Raji (cell line): ENCODE results near the gene GPR143.

ENCODE experiments used
- POLR2A ChIP-seq: IDR thresholded peaks from 2 replicates; pipeline ENCODE4 v1.6.1; 2011; ENCODE audit warnings: low read depth, low read length, control low read depth; ENCODE audit not compliant: insufficient read depth

Gene GPR143

DNA sequence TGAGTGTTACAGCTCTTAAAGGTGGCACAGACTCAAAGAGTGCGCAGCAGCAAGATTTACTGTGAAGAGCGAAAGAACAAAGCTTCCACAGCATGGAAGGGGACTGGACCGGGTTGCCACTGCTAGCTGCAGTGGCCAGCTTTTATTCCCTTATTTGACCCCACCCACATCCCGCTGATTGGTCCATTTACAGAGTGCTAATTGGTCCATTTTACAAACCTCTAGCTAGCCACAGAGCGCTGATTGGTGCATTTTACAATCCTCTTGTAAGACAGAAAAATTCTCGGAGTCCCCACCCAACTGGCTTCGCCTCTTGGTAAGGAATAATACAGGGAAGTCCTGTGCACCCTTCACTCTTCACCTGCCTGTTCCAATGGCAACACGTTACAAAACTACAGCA is 18.7 kb upstream of the GPR143 start:
- TF ChIP-seq POLR2A, result no peak

DNA sequence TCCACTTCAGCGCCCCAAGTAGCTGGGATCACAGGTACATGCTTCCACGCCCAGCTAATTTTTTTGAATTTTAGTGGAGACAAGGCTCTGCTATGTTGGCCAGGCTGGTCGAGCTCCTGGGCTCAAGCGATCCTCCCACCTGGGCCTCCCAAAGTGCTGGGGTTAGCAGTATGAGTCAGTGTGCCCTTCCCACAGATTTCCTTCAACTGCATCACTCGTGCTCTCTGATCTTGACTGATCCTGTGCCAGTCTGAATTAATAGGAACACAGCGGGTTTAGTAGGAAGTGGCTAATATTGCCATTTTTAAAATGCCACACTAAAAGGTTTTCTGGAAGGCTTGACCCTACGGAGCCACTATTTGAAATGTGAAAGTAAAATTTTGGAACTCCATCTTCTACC is 16.3 kb upstream of the GPR143 start:
- TF ChIP-seq POLR2A, result no peak

DNA sequence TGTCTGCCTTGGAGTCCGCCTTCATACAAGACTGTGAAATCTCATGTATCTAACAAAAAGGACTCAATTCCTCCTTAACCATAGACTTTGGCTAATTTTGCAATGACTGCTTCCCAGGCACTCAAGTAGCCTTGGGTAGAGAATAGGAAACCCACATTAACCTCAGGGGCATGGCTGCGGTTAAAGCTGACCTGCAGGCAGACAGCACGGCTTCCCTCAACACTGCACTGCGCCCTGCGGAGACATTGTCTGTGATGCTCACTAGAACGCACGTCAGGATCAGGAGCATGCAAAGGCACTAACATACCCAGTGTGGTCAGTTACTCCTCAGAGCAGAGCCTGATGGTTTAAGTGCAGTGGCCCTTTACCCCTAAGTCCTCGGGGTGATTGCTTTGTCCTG is 10.3 kb upstream of the GPR143 start:
- no peak for TF ChIP-seq POLR2A

DNA sequence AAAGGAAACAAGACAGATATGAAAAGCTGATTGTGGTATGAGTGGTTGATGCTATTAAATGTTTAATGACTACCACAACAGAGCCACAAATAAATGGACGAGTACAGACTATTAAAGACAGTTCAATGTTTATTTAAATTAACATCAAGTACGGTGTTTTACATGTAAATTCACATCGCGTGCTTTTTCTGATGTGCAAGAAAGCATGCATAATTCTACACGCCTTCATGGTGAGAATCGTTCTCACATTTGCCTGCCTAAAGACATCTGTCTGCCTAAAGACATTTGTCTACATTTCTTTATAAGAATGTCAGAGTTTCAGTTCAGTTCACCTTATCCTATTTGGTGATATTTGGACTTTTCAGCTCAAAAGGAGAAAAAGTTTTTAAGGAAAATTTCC is 7.3 kb upstream of the GPR143 start:
- TF ChIP-seq POLR2A, result no peak

DNA sequence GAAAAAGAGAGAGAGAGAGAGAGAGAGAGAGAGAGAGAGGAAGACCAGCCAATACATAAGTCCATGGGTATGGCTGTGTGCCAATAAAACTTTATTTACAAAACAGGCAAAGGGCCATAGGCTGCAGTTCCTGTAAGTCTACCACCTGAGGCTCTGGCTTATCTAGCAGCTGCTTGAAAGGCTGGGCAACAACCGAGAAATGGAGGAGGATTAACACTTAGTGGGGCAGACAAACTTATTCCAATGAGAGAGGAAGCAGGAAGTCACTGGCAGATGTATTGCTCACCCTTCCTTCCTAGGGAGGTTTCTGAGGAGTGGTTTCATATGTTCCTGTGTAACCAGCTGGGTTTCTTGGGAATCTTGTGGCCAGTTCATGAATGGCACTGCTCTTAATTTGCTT is 4.7 kb upstream of the GPR143 start:
- no peak for TF ChIP-seq POLR2A

DNA sequence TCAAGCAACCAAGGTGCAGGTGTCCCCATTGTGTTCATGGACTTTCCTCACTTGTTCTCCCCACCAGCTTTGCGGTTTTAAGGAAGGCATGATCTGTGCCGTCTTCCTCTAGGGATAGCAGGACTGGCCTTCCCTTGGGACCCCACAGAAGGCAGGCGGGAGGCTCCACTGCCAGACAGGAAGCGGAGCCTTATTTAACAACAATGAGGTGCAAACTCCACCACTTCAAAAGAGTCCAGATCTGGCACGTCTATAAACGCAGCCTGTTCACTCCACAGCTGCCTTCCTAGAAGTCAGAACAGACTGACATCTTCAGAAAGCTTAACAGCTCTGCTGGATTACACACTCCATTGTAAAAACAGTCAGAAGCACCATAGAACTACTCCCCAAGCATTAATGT is 1.7 kb upstream of the GPR143 start:
- no peak for TF ChIP-seq POLR2A

DNA sequence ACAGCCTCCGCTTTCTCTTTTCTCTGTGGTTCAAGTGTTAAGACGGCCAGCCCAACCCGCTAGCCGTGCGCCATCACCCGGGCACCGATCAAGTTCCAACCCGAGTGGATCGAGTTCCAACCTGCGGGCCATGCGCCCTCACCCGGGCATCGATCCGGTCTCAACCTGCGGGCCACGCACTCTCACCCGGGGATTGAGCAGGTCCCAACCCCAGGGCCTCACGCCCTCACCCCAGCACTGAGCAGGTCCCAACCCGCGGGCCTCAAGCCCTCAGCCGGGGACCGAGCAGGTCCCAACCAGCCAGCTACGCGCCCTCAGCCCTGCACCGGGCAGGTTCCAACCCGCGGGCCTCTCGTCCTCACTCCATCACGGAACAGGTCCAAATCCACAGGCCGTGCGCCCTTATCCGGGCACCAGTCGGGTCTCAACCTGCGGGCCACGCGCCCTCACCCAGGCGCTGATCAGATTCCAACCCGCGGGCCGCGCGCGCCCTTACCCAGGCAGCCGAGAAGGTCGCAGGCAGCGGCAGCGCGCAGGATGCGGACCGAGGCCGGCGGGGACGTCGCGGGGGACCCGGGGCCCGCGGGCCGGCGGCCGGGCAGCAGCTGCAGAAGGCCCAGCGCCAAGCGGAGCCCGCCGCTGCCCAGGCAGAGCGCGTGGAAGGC is 443 bp downstream of the GPR143 start:
- no peak for TF ChIP-seq POLR2A

DNA sequence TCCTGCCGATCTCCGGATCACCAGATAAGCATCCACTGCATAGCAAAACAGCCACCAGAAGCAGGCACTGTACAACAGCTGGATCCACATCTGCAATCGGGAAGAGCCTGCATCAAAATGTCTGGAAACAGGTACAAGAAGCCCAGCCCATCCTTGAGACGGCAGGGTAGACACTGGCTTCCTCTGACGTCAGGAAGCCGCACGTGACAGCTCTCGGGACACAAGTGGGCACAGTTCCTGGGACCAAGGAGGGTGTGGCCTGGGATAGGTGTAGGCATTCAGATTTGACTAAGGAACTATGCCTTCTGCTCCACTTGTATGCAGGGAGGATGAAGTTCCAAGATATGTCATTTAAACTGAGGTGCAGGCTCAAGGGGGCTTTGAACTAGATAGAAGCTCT is 6.3 kb downstream of the GPR143 start:
- TF ChIP-seq POLR2A, result no peak

DNA sequence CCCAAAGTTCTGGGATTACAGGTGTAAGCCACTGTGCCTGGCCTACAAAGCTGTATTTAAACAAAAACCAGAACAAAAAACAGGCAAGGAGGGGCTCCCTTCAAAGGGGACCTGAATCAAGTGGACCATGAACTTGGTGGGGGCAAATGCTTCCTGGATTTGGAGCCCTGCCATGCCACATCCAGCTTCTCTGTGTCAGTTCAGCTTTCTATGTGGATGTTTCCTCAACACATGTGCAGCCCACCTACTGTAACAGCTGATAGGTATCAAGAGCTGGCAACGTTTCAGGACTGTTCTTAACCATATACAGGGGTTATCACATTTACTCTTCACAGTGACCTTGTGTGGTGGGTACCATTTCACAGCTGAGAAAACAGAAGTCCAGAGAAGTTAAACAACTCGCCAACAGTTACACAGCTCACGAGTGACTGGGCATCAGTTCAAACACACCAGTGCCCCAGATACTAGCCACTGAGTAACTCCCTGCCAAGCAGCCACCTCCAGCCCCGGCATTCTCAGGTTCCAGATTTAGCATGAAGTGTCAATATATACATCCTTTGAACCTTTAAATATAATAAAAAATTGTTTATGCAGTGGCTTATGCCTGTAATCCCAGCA is 7.5 kb downstream of the GPR143 start:
- TF ChIP-seq POLR2A, result no peak

DNA sequence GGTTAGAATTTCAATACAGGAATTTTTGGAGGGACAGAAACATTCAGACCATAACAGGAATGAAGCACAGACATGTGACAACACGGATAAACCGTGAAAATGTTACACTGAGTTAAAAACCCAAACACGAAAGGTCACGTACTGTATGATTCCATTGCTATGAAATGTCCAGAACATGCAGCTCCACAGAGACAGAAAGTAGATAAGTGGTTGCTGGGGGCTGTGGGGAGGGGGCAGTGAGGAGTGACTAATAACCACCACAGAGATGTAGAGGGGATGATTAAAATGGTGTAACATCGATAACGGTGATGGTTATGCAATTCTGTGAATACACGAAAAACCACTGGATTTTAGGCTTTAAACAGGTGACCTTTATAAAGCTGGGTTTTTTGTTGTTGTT is 8.3 kb downstream of the GPR143 start:
- TF ChIP-seq POLR2A, result no peak

DNA sequence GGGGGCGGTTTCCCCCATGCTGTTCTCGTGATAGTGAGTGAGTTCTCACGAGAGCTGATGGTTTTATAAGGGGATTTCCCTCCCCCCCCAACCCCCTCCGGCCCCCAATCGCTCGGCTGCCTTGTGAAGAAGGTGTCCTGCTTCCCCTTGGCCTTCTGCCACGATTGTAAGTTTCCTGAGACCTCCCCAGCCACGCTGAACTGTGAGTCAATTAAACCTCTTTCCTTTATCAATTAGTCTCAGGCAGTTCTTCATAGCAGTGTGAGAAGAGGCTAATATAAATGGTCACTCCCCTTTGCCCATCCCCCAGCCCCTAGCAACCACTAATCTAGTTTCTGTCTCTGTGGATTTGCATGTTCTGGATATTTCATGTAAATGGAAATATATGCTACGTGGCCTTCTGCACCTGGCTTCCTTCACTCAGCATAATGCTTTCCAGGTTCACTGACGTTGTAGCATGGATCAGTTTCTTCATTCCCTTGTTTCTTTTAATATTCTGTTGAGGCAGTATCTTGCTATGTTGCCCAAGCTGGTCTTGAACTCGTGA is 16.4 kb downstream of the GPR143 start:
- TF ChIP-seq POLR2A, result no peak

DNA sequence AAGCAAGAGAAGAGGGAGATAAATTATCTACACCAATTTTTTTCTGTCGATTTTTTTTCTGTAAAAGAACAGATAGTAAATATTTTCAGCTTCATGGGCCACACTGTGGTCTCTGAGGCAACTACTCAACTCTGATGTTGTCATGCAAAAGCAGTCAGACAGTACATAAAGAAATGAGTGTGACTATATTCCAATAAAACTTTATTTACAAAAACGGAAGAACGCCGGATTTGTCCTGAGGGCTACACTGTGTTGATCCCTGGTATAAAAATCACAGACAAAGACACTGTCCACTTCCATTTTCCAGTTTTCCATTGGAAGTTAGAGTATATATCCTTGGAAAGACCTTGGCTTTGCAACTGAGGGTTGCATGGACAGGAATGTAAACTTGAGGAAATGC is 18.0 kb downstream of the GPR143 start:
- TF ChIP-seq POLR2A, result no peak

DNA sequence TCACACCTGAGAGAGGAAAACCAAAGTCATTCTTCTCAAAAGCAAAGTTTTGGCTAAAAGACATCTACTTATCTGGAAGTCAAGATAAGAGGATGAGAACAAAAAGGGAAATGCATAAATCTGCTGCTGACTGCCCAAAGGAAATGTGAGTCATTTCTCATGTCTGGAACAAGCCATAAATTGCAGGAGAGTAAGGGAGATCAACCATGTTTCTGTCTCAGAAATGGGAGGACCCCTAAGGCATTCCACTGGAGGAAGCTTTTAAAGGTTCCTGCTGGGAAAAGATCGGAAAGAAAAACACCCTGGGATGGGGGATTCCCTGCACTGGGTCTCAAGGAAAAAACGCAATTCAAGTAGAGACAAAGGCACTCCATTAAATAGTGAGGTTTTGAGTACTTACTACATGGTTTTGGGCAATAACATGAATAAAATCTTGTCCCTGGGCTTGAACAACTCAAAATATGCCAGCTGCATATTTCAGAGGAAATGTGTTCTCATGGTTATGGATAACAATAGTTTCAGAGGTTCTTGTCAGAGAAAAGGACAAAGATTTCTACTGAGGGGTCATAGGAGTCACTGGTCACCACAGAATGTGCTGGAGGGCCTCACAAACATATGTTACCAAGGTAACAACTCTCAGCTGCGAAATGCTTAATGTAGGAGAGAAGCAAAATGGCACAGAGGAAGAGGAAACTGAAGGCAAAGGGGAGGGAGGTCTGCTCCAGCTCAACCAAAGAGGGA is 19.3 kb downstream of the GPR143 start:
- TF ChIP-seq POLR2A, result no peak

DNA sequence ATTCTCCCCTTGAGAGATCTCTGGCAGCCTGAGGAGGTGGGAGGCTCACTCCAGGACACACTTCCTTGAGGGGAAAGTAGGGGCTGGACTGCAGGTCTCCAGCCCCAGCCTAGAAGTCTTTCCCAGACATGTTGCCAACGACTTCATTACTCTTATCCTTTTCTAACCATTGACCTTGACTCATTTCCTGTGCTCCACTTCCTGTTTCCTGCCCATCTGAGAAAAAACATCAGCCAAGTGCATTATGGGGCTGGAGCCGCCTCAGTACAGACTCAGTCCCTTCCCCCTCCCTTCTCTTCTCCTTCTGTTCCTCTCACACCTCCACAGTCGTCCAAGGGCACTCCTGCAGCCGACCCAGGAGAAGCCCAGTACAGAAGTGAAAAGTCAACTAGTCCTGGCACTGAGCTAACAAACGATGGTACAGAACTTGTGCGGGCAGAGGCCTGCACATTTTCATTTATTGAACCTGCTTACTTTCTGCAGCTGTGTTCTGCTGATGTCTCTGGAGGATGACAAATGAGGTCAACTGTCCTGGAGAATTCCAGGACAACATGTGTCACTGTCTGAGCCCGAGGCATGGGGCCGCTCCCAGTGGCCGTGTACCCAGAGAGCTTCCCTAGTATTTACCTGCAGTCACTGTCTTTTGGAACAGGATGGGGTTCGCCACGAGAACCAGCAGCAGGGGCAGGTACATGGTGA is 20.1 kb downstream of the GPR143 start:
- no peak for TF ChIP-seq POLR2A

DNA sequence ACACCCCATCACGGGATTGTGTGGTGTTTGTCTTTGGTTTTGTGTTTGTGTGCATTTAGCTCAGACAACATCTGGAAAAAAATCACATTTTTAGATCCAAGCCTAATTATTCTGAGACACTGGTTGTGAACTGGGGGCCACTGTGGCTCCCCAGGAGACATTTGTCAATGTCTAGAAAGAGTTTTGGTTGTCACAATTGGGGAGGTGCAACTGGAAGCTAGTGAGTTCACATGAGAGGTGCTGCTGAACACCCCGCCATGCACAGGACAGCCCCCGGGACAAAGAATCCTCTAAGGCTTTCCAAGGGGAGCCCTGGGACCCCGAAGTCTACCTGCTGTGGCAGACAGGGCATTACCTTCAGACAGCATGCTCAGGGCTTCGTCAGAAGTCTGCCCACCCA is 26.5 kb downstream of the GPR143 start:
- no peak for TF ChIP-seq POLR2A
